Tibial nerve (tissue), 4 donors: Measurements from ENCODE around the gene CBX6. TPM values are rescaled to one million over a fixed set of nuclear protein-coding genes. Genes with fewer than 3 reads are reported as not detected.

Experiments used
- DNase-seq, 2 donors: peaks; one replicate each; pipeline ENCODE4 v3.0.0-alpha.2; 2019; ENCODE audit warnings: low spot score in 2 of 2
- H3K27ac ChIP-seq, 4 donors: fragments of 200-600 bp; sonication (generic) in 3 of 4; one replicate each; pipeline ENCODE4 v1.5.1; 2017 to 2019; ENCODE audit warnings: mild to moderate bottlenecking in 1 of 4
- H3K27me3 ChIP-seq, 2 donors: fragments of 200-600 bp; sonication (generic) in 1 of 2; one replicate each; pipeline versions ENCODE4 v1.5.1 to v1.6.0; 2017 to 2019
- H3K36me3 ChIP-seq, 3 donors: fragments of 200-600 bp; sonication (generic); one replicate each; pipeline ENCODE4 v1.5.1; 2018 to 2019
- H3K4me1 ChIP-seq, 4 donors: fragments of 200-600 bp; sonication (generic) in 3 of 4; one replicate each; pipeline ENCODE4 v1.5.1; 2017 to 2019
- H3K4me3 ChIP-seq, 4 donors: fragments of 200-600 bp; sonication (generic) in 3 of 4; one replicate each; pipeline ENCODE4 v1.5.1; 2017 to 2019; ENCODE audit warnings: mild to moderate bottlenecking in 1 of 4, moderate library complexity in 1 of 4
- H3K9me3 ChIP-seq, 4 donors: fragments of 200-600 bp; sonication (generic) in 3 of 4; one replicate each; pipeline ENCODE4 v1.5.1; 2017 to 2019
- EP300 ChIP-seq, 2 donors: sonication (generic); formaldehyde crosslinking; IDR thresholded peaks; one replicate each; pipeline ENCODE4 v1.6.1; 2017; ENCODE audit warnings: antibody characterized with exemption in 2 of 2, mild to moderate bottlenecking in 1 of 2
- POLR2A ChIP-seq, 2 donors: fragments of 450-650 bp; IDR thresholded peaks; one replicate each; pipeline ENCODE4 v1.6.1; 2017; ENCODE audit warnings: antibody characterized with exemption in 2 of 2, mild to moderate bottlenecking in 2 of 2, moderate library complexity in 2 of 2
- WGBS, 2 donors: methylation state at CpG; one replicate each; pipeline ENCODE4 v1.1.5; 2018; 5-methylcytosine and 5-hydroxymethylcytosine counted together
- total RNA-seq, 4 donors: library from RNA; depleted of rRNA; stranded (reverse); fragments of >200 nt; gene quantifications; one replicate each; pipeline ENCODE4 v1.1.0, GENCODE V29; 2016
- TF ChIP-seq, protein P1 (sequence below), 5 experiments: fragments of 200-600 bp in 3 of 5; fragments of 450-650 bp in 2 of 5; sonication (generic) in 3 of 5; IDR thresholded peaks; one replicate each; pipeline ENCODE4 v1.5.1; 2016 to 2019; ENCODE audit warnings: antibody characterized with exemption in 5 of 5, mild to moderate bottlenecking in 3 of 5, moderate library complexity in 2 of 5

The CBX6 gene
- total RNA-seq, 4 donors from 2014 or later: 50.0 to 78.0 (median 56.8) TPM

- DNase-seq: no peak
- H3K27me3 ChIP-seq: no peaks in the 10 kb centered on the region
- 69 to 76% methylated on average over 12 to 13 of the region's 13 CpGs for WGBS, 2 donors
- H3K36me3 ChIP-seq: peaks cover 0 to 37% (median 15%) of the 10 kb centered on the region in 3 donors
- H3K9me3 ChIP-seq: no peaks in the 10 kb centered on the region
- no peak overlapping the region for H3K4me3 ChIP-seq
- H3K4me1 ChIP-seq: peaks cover 0 to 90% (median 59%) of the 10 kb centered on the region in 4 donors
- H3K27ac ChIP-seq: no peak overlapping the region
- TF ChIP-seq POLR2A (IDR thresholded peaks at IDR 0.05): no peak
- TF ChIP-seq EP300 (IDR thresholded peaks at IDR 0.05): no peak
- TF ChIP-seq, protein P1, sequence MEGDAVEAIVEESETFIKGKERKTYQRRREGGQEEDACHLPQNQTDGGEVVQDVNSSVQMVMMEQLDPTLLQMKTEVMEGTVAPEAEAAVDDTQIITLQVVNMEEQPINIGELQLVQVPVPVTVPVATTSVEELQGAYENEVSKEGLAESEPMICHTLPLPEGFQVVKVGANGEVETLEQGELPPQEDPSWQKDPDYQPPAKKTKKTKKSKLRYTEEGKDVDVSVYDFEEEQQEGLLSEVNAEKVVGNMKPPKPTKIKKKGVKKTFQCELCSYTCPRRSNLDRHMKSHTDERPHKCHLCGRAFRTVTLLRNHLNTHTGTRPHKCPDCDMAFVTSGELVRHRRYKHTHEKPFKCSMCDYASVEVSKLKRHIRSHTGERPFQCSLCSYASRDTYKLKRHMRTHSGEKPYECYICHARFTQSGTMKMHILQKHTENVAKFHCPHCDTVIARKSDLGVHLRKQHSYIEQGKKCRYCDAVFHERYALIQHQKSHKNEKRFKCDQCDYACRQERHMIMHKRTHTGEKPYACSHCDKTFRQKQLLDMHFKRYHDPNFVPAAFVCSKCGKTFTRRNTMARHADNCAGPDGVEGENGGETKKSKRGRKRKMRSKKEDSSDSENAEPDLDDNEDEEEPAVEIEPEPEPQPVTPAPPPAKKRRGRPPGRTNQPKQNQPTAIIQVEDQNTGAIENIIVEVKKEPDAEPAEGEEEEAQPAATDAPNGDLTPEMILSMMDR (IDR thresholded peaks at IDR 0.05): no peak
Measured at GRCh38 chr22:38867124-38867455, 4.9 kb downstream of the CBX6 start.

- WGBS, 2 donors: 70 to 80% methylated on average over 51 to 62 of the region's 75 CpGs
- TF ChIP-seq, protein P1 (IDR thresholded peaks at IDR 0.05): no peak
- no peak for TF ChIP-seq POLR2A (IDR thresholded peaks at IDR 0.05)
- no peak for TF ChIP-seq EP300 (IDR thresholded peaks at IDR 0.05)
- no peak overlapping the region for H3K4me3 ChIP-seq
- H3K9me3 ChIP-seq: no peaks in the 10 kb centered on the region
- H3K27ac ChIP-seq: peak overlapping the region in 2 of 4 donors; percentile 26 to 86
- no peak for DNase-seq
- peaks cover 0 to 37% (median 15%) of the 10 kb centered on the region in 3 donors for H3K36me3 ChIP-seq
- H3K27me3 ChIP-seq: no peaks in the 10 kb centered on the region
- peaks cover 0 to 96% (median 59%) of the 10 kb centered on the region in 4 donors for H3K4me1 ChIP-seq
Measured at GRCh38 chr22:38866399-38867123, 5.5 kb downstream of the CBX6 start.

- WGBS, 2 donors: 78 to 84% methylated on average over 7 to 15 of the region's 15 CpGs
- Histone ChIP-seq H3K27ac (peak overlapping the region in 2 of 4 donors; percentile 86 to 90), H3K4me3 (no peak overlapping the region), H3K4me1 (peaks cover 0 to 97% (median 56%) of the 10 kb centered on the region in 4 donors), H3K36me3 (peaks cover 0 to 37% (median 15%) of the 10 kb centered on the region in 3 donors), H3K27me3 (no peaks in the 10 kb centered on the region), H3K9me3 (no peaks in the 10 kb centered on the region)
- DNase-seq: no peak
- no peak for TF ChIP-seq POLR2A (IDR thresholded peaks at IDR 0.05)
- TF ChIP-seq, protein P1 (IDR thresholded peaks at IDR 0.05): no peak
- TF ChIP-seq EP300 (IDR thresholded peaks at IDR 0.05): no peak
Measured at GRCh38 chr22:38866024-38866398, 6.0 kb downstream of the CBX6 start.

DNA sequence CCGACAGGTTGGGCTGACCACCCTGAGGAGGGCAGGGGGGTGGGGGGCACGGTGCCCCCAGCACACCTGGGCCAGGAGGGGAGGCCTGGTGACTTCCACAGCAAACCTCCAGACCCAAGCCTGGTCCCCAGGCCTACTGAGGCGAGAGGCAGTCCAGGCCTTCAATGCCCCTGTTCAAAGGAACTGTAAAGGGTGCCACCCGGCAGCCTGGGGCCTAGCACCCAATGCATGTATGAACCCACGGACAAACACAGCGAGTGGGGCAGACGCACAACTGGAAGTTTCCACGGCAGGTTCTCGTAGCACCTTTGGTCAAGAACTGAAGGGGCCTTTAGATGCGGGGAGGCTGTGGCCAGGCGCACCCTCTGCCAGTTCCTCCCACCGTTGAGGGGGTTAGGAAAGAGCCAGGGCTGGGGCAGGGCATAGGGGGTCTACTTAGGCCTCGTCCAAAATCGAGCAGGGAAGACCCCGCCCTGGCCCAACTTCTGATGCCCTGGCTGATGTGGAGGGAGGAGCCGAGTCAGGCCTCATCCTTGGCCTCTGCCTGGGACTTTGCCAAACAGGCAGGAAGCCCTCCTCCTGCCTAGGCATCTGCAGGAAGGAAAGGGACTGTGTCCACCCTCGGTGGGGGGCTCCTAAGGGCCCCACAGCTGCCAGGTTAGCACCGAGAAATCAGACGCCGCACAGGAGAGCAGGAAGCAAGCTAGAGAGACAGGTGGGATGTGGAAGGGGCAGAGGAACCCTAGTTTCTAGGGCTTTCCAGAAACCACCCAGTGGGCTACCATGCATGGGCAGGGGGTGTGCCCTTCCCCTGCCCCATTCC, 6.6 kb downstream of the CBX6 start:
- 72 to 76% methylated on average over 6 to 18 of the region's 20 CpGs for WGBS, 2 donors
- Histone ChIP-seq H3K27me3 (no peaks in the 10 kb centered on the region), H3K36me3 (peaks cover 0 to 37% (median 15%) of the 10 kb centered on the region in 3 donors), H3K27ac (peak overlapping the region; percentile 41 to 90 (median 78)), H3K4me1 (peaks cover 0 to 97% (median 50%) of the 10 kb centered on the region in 4 donors), H3K4me3 (no peak overlapping the region), H3K9me3 (no peaks in the 10 kb centered on the region)
- TF ChIP-seq, protein P1 (IDR thresholded peaks at IDR 0.05): no peak
- no peak for TF ChIP-seq EP300 (IDR thresholded peaks at IDR 0.05)
- TF ChIP-seq POLR2A (IDR thresholded peaks at IDR 0.05): no peak
- no peak for DNase-seq
